GM19035 (cell line): ENCODE measurements around the gene FBLN5.

Experiments used
- ATAC-seq: cut with Tn5 transposase; IDR thresholded peaks from one replicate; pipeline ENCODE4 v1.9.1; 2021; ENCODE audit not compliant: unreplicated experiment

The FBLN5 gene

GRCh38 chr14:91946622-91947474, 646 bp downstream of the FBLN5 start:
- no peak for ATAC-seq

GRCh38 chr14:91945751-91946621, 1.5 kb downstream of the FBLN5 start:
- ATAC-seq, result no peak

GRCh38 chr14:91942946-91943345, 4.5 kb downstream of the FBLN5 start:
- no peak for ATAC-seq

GRCh38 chr14:91942128-91942527, 5.4 kb downstream of the FBLN5 start:
- ATAC-seq, result no peak

- no peak for ATAC-seq
Observed at GRCh38 chr14:91940209-91940608, 7.3 kb downstream of the FBLN5 start.

GRCh38 chr14:91935586-91935985, 11.9 kb downstream of the FBLN5 start:
- ATAC-seq, result no peak

- no peak for ATAC-seq
Observed at GRCh38 chr14:91934554-91935285, 12.8 kb downstream of the FBLN5 start.

GRCh38 chr14:91931478-91932088, 15.9 kb downstream of the FBLN5 start:
- no peak for ATAC-seq

GRCh38 chr14:91929700-91930099, 17.8 kb downstream of the FBLN5 start:
- ATAC-seq, result no peak

- ATAC-seq, result no peak
Observed at GRCh38 chr14:91927800-91928199, 19.7 kb downstream of the FBLN5 start.

- no peak for ATAC-seq
Observed at GRCh38 chr14:91927191-91927590, 20.3 kb downstream of the FBLN5 start.

- ATAC-seq, result no peak
Observed at GRCh38 chr14:91926131-91926890, 21.2 kb downstream of the FBLN5 start.

GRCh38 chr14:91925727-91926121, 21.8 kb downstream of the FBLN5 start:
- ATAC-seq, result no peak

GRCh38 chr14:91925001-91925726, 22.3 kb downstream of the FBLN5 start:
- no peak for ATAC-seq

GRCh38 chr14:91920526-91920925, 27.0 kb downstream of the FBLN5 start:
- no peak for ATAC-seq

- ATAC-seq, result no peak
Observed at GRCh38 chr14:91919814-91920213, 27.7 kb downstream of the FBLN5 start.

GRCh38 chr14:91918186-91918883, 29.2 kb downstream of the FBLN5 start:
- ATAC-seq, result no peak

- no peak for ATAC-seq
Observed at GRCh38 chr14:91912035-91912434, 35.5 kb downstream of the FBLN5 start.

- ATAC-seq, result no peak
Observed at GRCh38 chr14:91911474-91912032, 35.9 kb downstream of the FBLN5 start.
